ENCODE measurements around the gene PHF1. TPM values are rescaled to one million over a fixed set of nuclear protein-coding genes. Genes with fewer than 3 reads are reported as not detected.
A peak's percentile ranks its signal among the peaks of the same experiment; 100 is the strongest.

Gene PHF1
- total and polyA plus RNA-seq, 2 of the 4 experiments (the other 2 are of a cell fraction), result 9.0 to 47.2 TPM

DNA sequence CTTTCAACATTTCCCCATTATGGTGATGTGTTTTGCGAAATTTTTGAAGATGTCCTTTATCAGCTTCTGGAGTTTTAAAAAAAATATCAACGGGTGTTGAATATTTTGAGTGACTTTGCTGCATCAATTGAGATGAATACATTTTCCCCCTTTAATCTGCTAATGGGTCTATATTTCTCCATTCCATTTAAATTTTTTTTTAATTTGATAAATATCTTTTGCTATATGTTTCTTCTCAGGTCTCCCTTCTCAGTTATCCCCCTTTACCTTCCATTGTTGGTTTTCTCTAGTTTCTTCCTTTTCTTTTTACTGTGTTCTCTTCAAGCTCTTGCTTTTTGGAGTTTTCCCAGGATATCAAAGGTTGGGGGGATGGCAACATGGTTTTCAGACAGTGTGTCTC is 20.6 kb upstream of the PHF1 start:
- H3K4me2 ChIP-seq (ENCODE audit: low read depth, low read length), result no peak overlapping the region
- dilution Hi-C loops (cut with HindIII; ENCODE audit: low sequenced_read_pairs, unreplicated experiment), result no loop called here
- no peak overlapping the region for H2AFZ ChIP-seq (replicated peaks; ENCODE audit: low read length, poor library complexity)
- no TSS peak for BruUV-seq (replicated peaks)
- ChIA-PET POLR2A (ENCODE audit: unreplicated experiment) (no interaction called here), CTCF (interaction anchor here (1.0 to 1.3 kb wide), 3 partner anchors 9 to 31 kb away, joined by 3 to 7 read pairs (median 3); no protein-coding TSS in a partner anchor)
- no peak overlapping the region for H3K18ac ChIP-seq (ENCODE audit: low read depth, low read length)
- no peak overlapping the region for H3K9ac ChIP-seq (ENCODE audit: low read depth, low read length)
- no peak overlapping the region for H2BK5ac ChIP-seq (ENCODE audit: low read depth, low read length, poor library complexity, severe bottlenecking)
- in situ Hi-C loops (cut with MboI; ENCODE audit: low sequenced_read_pairs), result no loop called here
- no peaks in the 10 kb centered on the region for H3K4me1 ChIP-seq (ENCODE audit: control insufficient read depth, insufficient read depth, low read length)
- TF ChIP-seq, protein P1, sequence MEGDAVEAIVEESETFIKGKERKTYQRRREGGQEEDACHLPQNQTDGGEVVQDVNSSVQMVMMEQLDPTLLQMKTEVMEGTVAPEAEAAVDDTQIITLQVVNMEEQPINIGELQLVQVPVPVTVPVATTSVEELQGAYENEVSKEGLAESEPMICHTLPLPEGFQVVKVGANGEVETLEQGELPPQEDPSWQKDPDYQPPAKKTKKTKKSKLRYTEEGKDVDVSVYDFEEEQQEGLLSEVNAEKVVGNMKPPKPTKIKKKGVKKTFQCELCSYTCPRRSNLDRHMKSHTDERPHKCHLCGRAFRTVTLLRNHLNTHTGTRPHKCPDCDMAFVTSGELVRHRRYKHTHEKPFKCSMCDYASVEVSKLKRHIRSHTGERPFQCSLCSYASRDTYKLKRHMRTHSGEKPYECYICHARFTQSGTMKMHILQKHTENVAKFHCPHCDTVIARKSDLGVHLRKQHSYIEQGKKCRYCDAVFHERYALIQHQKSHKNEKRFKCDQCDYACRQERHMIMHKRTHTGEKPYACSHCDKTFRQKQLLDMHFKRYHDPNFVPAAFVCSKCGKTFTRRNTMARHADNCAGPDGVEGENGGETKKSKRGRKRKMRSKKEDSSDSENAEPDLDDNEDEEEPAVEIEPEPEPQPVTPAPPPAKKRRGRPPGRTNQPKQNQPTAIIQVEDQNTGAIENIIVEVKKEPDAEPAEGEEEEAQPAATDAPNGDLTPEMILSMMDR (conservative IDR thresholded peaks at IDR 0.05; ENCODE audit: low read depth, low read length), result no peak
- TF ChIP-seq USF2 (IDR thresholded peaks at IDR 0.05; ENCODE audit: low read depth, low read length), result no peak
- no peak overlapping the region for H4K91ac ChIP-seq (ENCODE audit: insufficient read depth, low read depth, low read length)
- intact Hi-C loops (cut with micrococcal nuclease), result loop anchor here (2.0 kb wide), 1 partner anchor 29 kb away; the partner anchor contains the start of gene CUTA
- no peak overlapping the region for H3K4me3 ChIP-seq (ENCODE audit: insufficient read depth, low read depth, low read length)
- H3K79me1 ChIP-seq (ENCODE audit: low read depth in 1 of 2, low read length in 2 of 2), result peaks cover 0 to 3% of the 10 kb centered on the region in 2 experiments; a peak in 1 of 4 replicates
- no peak overlapping the region for H3K14ac ChIP-seq (replicated peaks; ENCODE audit: low read depth, low read length)
- no peak overlapping the region for H3K56ac ChIP-seq (ENCODE audit: extremely low read depth, insufficient read depth, low read length)
- H2BK120ac ChIP-seq (ENCODE audit: low read depth, low read length), result no peak overlapping the region
- no peak for ATAC-seq (ENCODE audit: low read depth)
- H3K4ac ChIP-seq (ENCODE audit: low read depth, low read length), result no peak overlapping the region; the same call in 1 of the 2 replicates
- H3K36me3 ChIP-seq (ENCODE audit: control insufficient read depth, insufficient read depth, low read length), result no peaks in the 10 kb centered on the region
- no CpG with 5 or more reads among the region's 2 CpGs for WGBS, 2 experiments (ENCODE audit: extremely low coverage in 2 of 2, insufficient read length in 1 of 2)
- H2BK15ac ChIP-seq (ENCODE audit: low read depth, low read length), result no peak overlapping the region
- no peak overlapping the region for H2AK5ac ChIP-seq (ENCODE audit: low read depth, low read length)
- H2BK20ac ChIP-seq (ENCODE audit: low read depth, low read length), result no peak overlapping the region
- no peaks in the 10 kb centered on the region for H4K20me1 ChIP-seq (ENCODE audit: insufficient read depth, low read length)
- no peaks in the 10 kb centered on the region for H3K27me3 ChIP-seq (ENCODE audit: control insufficient read depth, insufficient read depth, low read length)
- DNase-seq, result no peak
- peak overlapping the region; percentile 92 to 97; a peak in 3 of 4 replicates for H4K8ac ChIP-seq (ENCODE audit: low read depth in 2 of 2, low read length in 2 of 2)
- H3K9me1 ChIP-seq (ENCODE audit: insufficient read depth, low read length), result peaks cover 6% of the 10 kb centered on the region; the same call in 1 of the 2 replicates
- no peak overlapping the region for H3K27ac ChIP-seq (ENCODE audit: insufficient read depth, low read length)
- peak overlapping the region; percentile 22 for H2AK9ac ChIP-seq (replicated peaks; ENCODE audit: low read depth, low read length, poor library complexity)
- no peak overlapping the region for H3K23ac ChIP-seq (ENCODE audit: low read depth, low read length)
- H3K9me3 ChIP-seq (ENCODE audit: control insufficient read depth, insufficient read depth, low read length), result no peaks in the 10 kb centered on the region
- peak overlapping the region; percentile 56; the same call in 1 of the 2 replicates for H4K5ac ChIP-seq (ENCODE audit: low read depth, low read length)
